Measurements from ENCODE around the gene KCTD2. TPM values are rescaled to one million over a fixed set of nuclear protein-coding genes. Genes with fewer than 3 reads are reported as not detected.

KCTD2 gene
- total and polyA plus RNA-seq, 2 of the 13 experiments (the other 11 are each of a cell fraction or from before 2014, with no cell fraction given), result 28.3 to 32.6 TPM

GRCh38 chr17:75109407-75110233 is 62.6 kb downstream of the KCTD2 start, which contains the start of gene ARMC7 (continued):
- TF ChIP-seq PAXIP1 (CRISPR knock-in tag; conservative IDR thresholded peaks at IDR 0.05) (peak; percentile 32; the same call in 1 of the 2 replicates), ZBTB26 (CRISPR knock-in tag; IDR thresholded peaks at IDR 0.05; ENCODE audit: borderline replicate concordance) (peak; percentile 86; the same call in 1 of the 2 replicates), MTA1 (CRISPR knock-in tag; IDR thresholded peaks at IDR 0.05; ENCODE audit: borderline replicate concordance) (peak; percentile 52; the same call in 1 of the 2 replicates), ZNF354B (CRISPR knock-in tag; IDR thresholded peaks at IDR 0.05) (no peak), ZNF547 (CRISPR knock-in tag; IDR thresholded peaks at IDR 0.05) (peak; percentile 80), NRL (CRISPR knock-in tag; IDR thresholded peaks at IDR 0.05; ENCODE audit: borderline replicate concordance) (peak; percentile 77), THRA (CRISPR knock-in tag; IDR thresholded peaks at IDR 0.05; ENCODE audit: borderline replicate concordance) (peak; percentile 33; the same call in 1 of the 2 replicates), BATF2 (CRISPR knock-in tag; IDR thresholded peaks at IDR 0.05) (no peak), TP53 (CRISPR knock-in tag; conservative IDR thresholded peaks at IDR 0.05) (0 out of 2 replicates have a peak, but pooled peaks have one; percentile 72), ZSCAN5A (CRISPR knock-in tag; IDR thresholded peaks at IDR 0.05; ENCODE audit: borderline replicate concordance) (peak; percentile 45; the same call in 1 of the 2 replicates), ZNF274 (CRISPR knock-in tag; IDR thresholded peaks at IDR 0.05) (peak; percentile 43; the same call in 1 of the 2 replicates), REPIN1 (CRISPR knock-in tag; IDR thresholded peaks at IDR 0.05; ENCODE audit: borderline replicate concordance, low read depth) (peak; percentile 49; the same call in 1 of the 2 replicates), MZF1 (CRISPR knock-in tag; IDR thresholded peaks at IDR 0.05; ENCODE audit: borderline replicate concordance) (0 out of 2 replicates have a peak, but pooled peaks have one; percentile 53), ZFP36L2 (CRISPR knock-in tag; IDR thresholded peaks at IDR 0.05) (0 out of 2 replicates have a peak, but pooled peaks have one; percentile 28), ZNF569 (CRISPR knock-in tag; IDR thresholded peaks at IDR 0.05; ENCODE audit: borderline replicate concordance) (0 out of 2 replicates have a peak, but pooled peaks have one; percentile 74), ZNF143 (CRISPR knock-in tag; IDR thresholded peaks at IDR 0.05) (peak; percentile 37; the same call in 1 of the 2 replicates), ELF3 (CRISPR knock-in tag; IDR thresholded peaks at IDR 0.05) (peak; percentile 41), ZNF296 (CRISPR knock-in tag; conservative IDR thresholded peaks at IDR 0.05) (peak; percentile 78; the same call in 1 of the 2 replicates), MYNN (CRISPR knock-in tag; IDR thresholded peaks at IDR 0.05; ENCODE audit: low read depth) (0 out of 2 replicates have a peak, but pooled peaks have one; percentile 36)

All from HepG2 (cell line).